Hepatocyte (in vitro differentiated cells): Measurements from ENCODE around the gene TMEM74B. TPM values are rescaled to one million over a fixed set of nuclear protein-coding genes. Genes with fewer than 3 reads are reported as not detected.

Source experiments
- DNase-seq: peaks from one replicate; pipeline ENCODE4 v3.0.0-alpha.2; 2016; ENCODE audit warnings: low spot score
- H2AFZ ChIP-seq: fragments of 200-600 bp; sonication (generic); 2 replicates; pipeline ENCODE4 v1.6.0; 2016; ENCODE audit warnings: antibody characterized with exemption, mild to moderate bottlenecking
- H3K27ac ChIP-seq: fragments of 200-600 bp; sonication (generic); 2 replicates; pipeline ENCODE4 v1.5.1; 2016; ENCODE audit warnings: mild to moderate bottlenecking
- H3K27me3 ChIP-seq: fragments of 200-600 bp; sonication (generic); 2 replicates; pipeline ENCODE4 v1.6.1; 2016
- H3K36me3 ChIP-seq: fragments of 200-600 bp; sonication (generic); replicated peaks from 2 replicates; pipeline ENCODE4 v1.5.1; 2016; ENCODE audit warnings: low read depth; ENCODE audit not compliant: insufficient read depth
- H3K4me1 ChIP-seq: fragments of 200-600 bp; sonication (generic); 2 replicates; pipeline ENCODE4 v1.5.1; 2016; ENCODE audit warnings: mild to moderate bottlenecking, moderate library complexity; ENCODE audit not compliant: insufficient read depth
- H3K4me2 ChIP-seq: fragments of 200-600 bp; sonication (generic); 2 replicates; pipeline ENCODE4 v1.6.0; 2016
- H3K4me3 ChIP-seq: fragments of 200-600 bp; sonication (generic); 2 replicates; pipeline ENCODE4 v1.5.1; 2016; ENCODE audit warnings: mild to moderate bottlenecking
- H3K79me2 ChIP-seq: fragments of 200-600 bp; sonication (generic); 2 replicates; pipeline ENCODE4 v1.6.0; 2017; ENCODE audit warnings: mild to moderate bottlenecking
- H3K9me2 ChIP-seq: fragments of 200-600 bp; sonication (generic); replicated peaks from 2 replicates; pipeline ENCODE4 v1.6.0; 2017; ENCODE audit warnings: mild to moderate bottlenecking; ENCODE audit not compliant: insufficient read depth
- H3K9me3 ChIP-seq: fragments of 200-600 bp; sonication (generic); 2 replicates; pipeline ENCODE4 v1.5.1; 2016; ENCODE audit warnings: low read depth, mild to moderate bottlenecking
- H4K20me1 ChIP-seq: fragments of 200-600 bp; sonication (generic); 2 replicates; pipeline ENCODE4 v1.6.0; 2016; ENCODE audit warnings: mild to moderate bottlenecking; ENCODE audit not compliant: insufficient read depth, poor library complexity, severe bottlenecking
- CTCF ChIP-seq: fragments of 200-600 bp; sonication (generic); IDR thresholded peaks from 2 replicates; pipeline ENCODE4 v1.5.1; 2016; ENCODE audit warnings: antibody characterized with exemption, mild to moderate bottlenecking; ENCODE audit not compliant: poor library complexity
- EZH2 ChIP-seq: fragments of 200-600 bp; sonication (generic); IDR thresholded peaks from 2 replicates; pipeline ENCODE4 v1.6.1; 2016; ENCODE audit warnings: antibody characterized with exemption, mild to moderate bottlenecking, borderline replicate concordance
- EZH2phosphoT487 ChIP-seq: fragments of 200-600 bp; sonication (generic); IDR thresholded peaks from one replicate; pipeline ENCODE4 v1.6.1; 2018; ENCODE audit warnings: antibody characterized with exemption, mild to moderate bottlenecking, low read depth, moderate library complexity; ENCODE audit not compliant: unreplicated experiment, severe bottlenecking
- WGBS: methylation state at CpG from one replicate; pipeline ENCODE4 v1.1.6; 2016; ENCODE audit warnings: low lambda C conversion rate; ENCODE audit errors: missing lambda C conversion rate; 5-methylcytosine and 5-hydroxymethylcytosine counted together
- polyA plus RNA-seq: library from polyadenylated mRNA; unstranded; fragments of >200 nt; fragmentation: Nextera tagmentation; extraction: Ambion mirVana; gene quantifications from 2 replicates; pipeline ENCODE4 v1.2.1, GENCODE V29; 2016
- total RNA-seq: library from RNA; depleted of rRNA; stranded (reverse); fragments of >200 nt; gene quantifications from 2 replicates; pipeline ENCODE4 v1.2.3, GENCODE V29; 2014

TMEM74B gene
- total and polyA plus RNA-seq, 2 experiments from 2014 or later = 5.2 to 5.5 TPM

DNA sequence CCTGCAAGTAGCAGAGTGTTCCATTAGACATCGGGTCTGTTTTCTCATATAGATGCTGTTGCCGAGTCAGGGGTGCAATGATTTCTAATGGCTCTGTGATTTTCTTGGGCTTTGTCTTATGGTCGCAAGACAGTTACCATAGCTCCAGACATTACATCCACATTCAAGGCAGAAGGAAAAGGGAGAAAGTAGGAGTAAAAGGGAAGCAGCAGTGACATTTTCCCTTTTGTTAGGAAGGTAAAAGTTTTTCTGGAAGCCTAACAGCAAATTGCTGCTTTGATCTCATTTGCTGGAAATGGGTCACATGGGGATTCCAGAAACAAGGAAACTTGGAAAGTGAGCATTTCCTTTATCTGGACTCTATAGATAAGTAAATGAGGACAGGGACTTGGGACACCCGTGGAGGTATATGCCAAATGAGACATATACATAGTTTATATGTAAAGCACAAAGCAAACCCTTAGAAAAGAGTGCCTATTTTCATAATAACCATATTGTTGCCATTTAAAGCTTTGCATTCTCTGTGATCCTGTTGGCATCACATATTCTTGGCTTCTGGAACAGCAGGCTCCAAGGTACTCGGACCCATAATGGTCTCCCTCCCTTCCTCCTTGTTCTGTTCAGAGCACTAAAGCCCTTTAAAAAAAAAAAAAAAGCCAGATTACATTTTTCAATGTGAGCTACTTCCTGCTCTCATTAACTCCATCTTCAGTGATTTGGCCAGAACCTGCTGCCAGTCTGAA is 18.2 kb upstream of the TMEM74B start, which contains the start of gene C20orf202:
C20orf202 (plus strand) TSS at position 693 of the 743 bp plus-strand sequence. CDS start 132 bp downstream, outside the sequence.
- no peaks in the 10 kb centered on the region for H3K9me3 ChIP-seq
- H3K4me2 ChIP-seq = no peak within 1 kb of the TSS
- 77% methylated on average over 5 of the region's 5 CpGs for WGBS
- no peaks in the 10 kb centered on the region for H4K20me1 ChIP-seq
- no peak within 1 kb of the TSS for H3K27ac ChIP-seq
- TF ChIP-seq EZH2phosphoT487 (no peak), EZH2 (no peak), CTCF (no peak)
- no peak within 1 kb of the TSS for H2AFZ ChIP-seq
- H3K4me1 ChIP-seq = no peaks in the 10 kb centered on the region
- H3K27me3 ChIP-seq = no peaks in the 10 kb centered on the region
- no peaks in the 10 kb centered on the region for H3K36me3 ChIP-seq
- H3K9me2 ChIP-seq = no peaks in the 10 kb centered on the region
- no peaks in the 10 kb centered on the region for H3K79me2 ChIP-seq
- DNase-seq = no peak
- H3K4me3 ChIP-seq = no peak within 1 kb of the TSS

DNA sequence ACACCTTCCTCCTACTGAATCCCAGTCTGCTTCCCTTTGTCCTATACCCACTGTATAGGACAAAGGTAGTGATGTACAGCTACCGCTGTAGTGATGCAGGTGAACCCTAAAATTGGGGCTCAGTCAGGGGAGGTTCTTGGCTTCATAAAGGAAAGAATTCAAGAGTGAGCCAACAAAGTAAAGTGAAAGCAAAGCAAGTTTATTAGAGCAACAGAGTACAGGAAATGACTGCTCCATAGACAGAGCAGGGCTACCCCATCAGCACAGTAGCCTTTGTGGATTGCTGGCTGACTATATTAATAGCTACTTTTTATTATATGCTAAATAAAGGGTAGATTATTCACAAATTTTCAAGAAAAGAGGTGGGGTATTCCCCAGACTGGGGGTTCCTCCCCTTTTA is 15.2 kb upstream of the TMEM74B start:
- WGBS = 96% methylated on average over 1 of the region's 1 CpG
- no peaks in the 10 kb centered on the region for H3K79me2 ChIP-seq
- DNase-seq = no peak
- TF ChIP-seq CTCF (no peak), EZH2phosphoT487 (no peak), EZH2 (no peak)
- H2AFZ ChIP-seq = no peak overlapping the region
- no peak overlapping the region for H3K4me2 ChIP-seq
- no peaks in the 10 kb centered on the region for H3K36me3 ChIP-seq
- no peaks in the 10 kb centered on the region for H3K27me3 ChIP-seq
- H3K4me3 ChIP-seq = no peak overlapping the region
- H3K9me2 ChIP-seq = no peaks in the 10 kb centered on the region
- no peak overlapping the region for H3K27ac ChIP-seq
- H3K9me3 ChIP-seq = no peaks in the 10 kb centered on the region
- no peaks in the 10 kb centered on the region for H4K20me1 ChIP-seq
- H3K4me1 ChIP-seq = no peaks in the 10 kb centered on the region

- no peaks in the 10 kb centered on the region for H3K36me3 ChIP-seq
- no peak overlapping the region for H3K4me3 ChIP-seq
- no peaks in the 10 kb centered on the region for H3K4me1 ChIP-seq
- no peak overlapping the region for H3K27ac ChIP-seq
- H3K9me3 ChIP-seq = no peaks in the 10 kb centered on the region
- 77% methylated on average over 7 of the region's 7 CpGs for WGBS
- no peaks in the 10 kb centered on the region for H3K27me3 ChIP-seq
- no peak for TF ChIP-seq EZH2phosphoT487
- no peak overlapping the region for H3K4me2 ChIP-seq
- no peak overlapping the region for H2AFZ ChIP-seq
- no peak for DNase-seq
- H3K79me2 ChIP-seq = no peaks in the 10 kb centered on the region
- H4K20me1 ChIP-seq = no peaks in the 10 kb centered on the region
- H3K9me2 ChIP-seq = no peaks in the 10 kb centered on the region
These were observed 14.6 kb upstream of the TMEM74B start for GRCh38 chr20:1199212-1199873.

- Histone ChIP-seq H3K4me3 (no peak overlapping the region), H3K4me1 (no peaks in the 10 kb centered on the region), H2AFZ (no peak overlapping the region), H3K4me2 (no peak overlapping the region), H3K27ac (no peak overlapping the region), H3K27me3 (no peaks in the 10 kb centered on the region), H3K36me3 (no peaks in the 10 kb centered on the region), H3K9me3 (no peaks in the 10 kb centered on the region), H3K79me2 (no peaks in the 10 kb centered on the region), H4K20me1 (no peaks in the 10 kb centered on the region), H3K9me2 (no peaks in the 10 kb centered on the region)
- WGBS = 93% methylated on average over 5 of the region's 5 CpGs
- TF ChIP-seq CTCF (no peak), EZH2 (no peak), EZH2phosphoT487 (no peak)
- no peak for DNase-seq
These were observed 14.0 kb upstream of the TMEM74B start for GRCh38 chr20:1198751-1199150.
